Heart left ventricle (tissue), 16 donors: Measurements from ENCODE around the gene MYOM1. TPM values are rescaled to one million over a fixed set of nuclear protein-coding genes. Genes with fewer than 3 reads are reported as not detected.

ENCODE experiments used
- ATAC-seq, 4 donors: fragments of 200-7000 bp; cut with Tn5 transposase; one replicate each; pipeline ENCODE4 v1.9.1; 2020 to 2022; ENCODE audit warnings: moderate library complexity in 4 of 4, mild to moderate bottlenecking in 3 of 4, moderate number of reproducible peaks in 1 of 4
- DNase-seq, 5 donors: peaks; one replicate each; pipeline ENCODE4 v3.0.0-alpha.2; 2020
- H3K27ac ChIP-seq, 12 donors: fragments of 200-600 bp; sonication (generic) in 4 of 12; one replicate each; pipeline versions ENCODE4 v1.5.0 to v1.8.0; 2016 to 2022; ENCODE audit warnings: mild to moderate bottlenecking in 2 of 12
- H3K27me3 ChIP-seq, 9 donors: fragments of 200-600 bp; sonication (generic) in 2 of 9; one replicate each; pipeline versions ENCODE4 v1.5.1 to v1.8.0; 2016 to 2022; ENCODE audit warnings: mild to moderate bottlenecking in 3 of 9
- H3K36me3 ChIP-seq, 9 donors: fragments of 200-600 bp; sonication (generic) in 2 of 9; one replicate each; pipeline versions ENCODE4 v1.5.0 to v1.8.0; 2018 to 2022; ENCODE audit warnings: mild to moderate bottlenecking in 2 of 9
- H3K4me1 ChIP-seq, 12 donors: fragments of 200-600 bp; sonication (generic) in 4 of 12; one replicate each; pipeline versions ENCODE4 v1.5.0 to v1.8.0; 2016 to 2022; ENCODE audit warnings: mild to moderate bottlenecking in 3 of 12
- H3K4me3 ChIP-seq, 12 donors: fragments of 200-600 bp; sonication (generic) in 4 of 12; one replicate each; pipeline versions ENCODE4 v1.5.0 to v1.8.0; 2017 to 2022; ENCODE audit warnings: mild to moderate bottlenecking in 9 of 12, moderate library complexity in 4 of 12
- H3K9me3 ChIP-seq, 12 donors: fragments of 200-600 bp; sonication (generic) in 4 of 12; one replicate each; pipeline versions ENCODE4 v1.5.0 to v1.8.0; 2016 to 2022; ENCODE audit warnings: mild to moderate bottlenecking in 1 of 12
- POLR2A ChIP-seq, 2 donors: fragments of 450-650 bp; IDR thresholded peaks; one replicate each; pipeline ENCODE4 v1.6.1; 2017; ENCODE audit warnings: antibody characterized with exemption in 2 of 2, mild to moderate bottlenecking in 2 of 2, moderate library complexity in 2 of 2
- WGBS, 4 donors: extraction: QIAGEN DNeasy Blood & Tissue Kit in 2 of 4; methylation state at CpG; one replicate each; pipeline versions ENCODE4 v1.1.5 to v1.1.7; 2013 to 2018; 5-methylcytosine and 5-hydroxymethylcytosine counted together
- intact Hi-C, 10 donors: fragments of 100-400 bp; cut with DNase I; formaldehyde crosslinking; loops; one replicate each; pipeline versions ENCODE4 v1.11.1 to v1.14.2; 2022
- polyA plus RNA-seq, 2 donors: library from polyadenylated mRNA; stranded (reverse); fragments of 200-250 nt; gene quantifications; one replicate each; pipeline ENCODE4 v1.2.3, GENCODE V29; 2013
- total RNA-seq, 9 donors: library from RNA; depleted of rRNA in 2 of 9; stranded (reverse); fragments of >200 nt in 2 of 9; fragmentation: NEBNext Ultra II Directional in 3 of 9; extraction: Animal tissue kit (Norgen Biotek cat#: 25700) in 3 of 9; gene quantifications; one replicate each; pipeline versions ENCODE4 v1.1.0 to v1.2.4, GENCODE V29; 2016 to 2023
- TF ChIP-seq, protein P1 (sequence below), 12 donors: fragments of 200-600 bp; sonication (generic) in 4 of 12; IDR thresholded peaks; one replicate each; pipeline versions ENCODE4 v1.5.0 to v1.8.0; 2018 to 2022; ENCODE audit warnings: antibody characterized with exemption in 12 of 12, mild to moderate bottlenecking in 5 of 12
- donor health status: ischemic (EF 13 %, LVEDD 7.1; RV severe dilation, severe dysfunction).
- donor health status: healthy with polysubstance abuse.
- donor health status: DM: no; HTN: yes; CAD: no.
- donor health status: DM: no; HTN: no; CAD: no.
- donor health status: ischemic (EF 25% LVEDD 6.9; RV normal size, moderate dysfunction).
- donor health status: ischemic (EF 25% LVEDD 5.7; RV mildly dilated, moderate dysfunction).
- donor health status: healthy.
- donor health status: DM: yes; HTN: yes; CAD: no.
- donor health status: ischemic (EF 35%, LVEDD 5.7; RV mildly dilated, moderate dysfunction).
- donor health status: nonischemic (EF 11% LVEDD 7.7; RV severe dilation, severe dysfunction).
- donor health status: DM: yes; HTN: yes; CAD: no.
- donor health status: PGD.
- donor health status: ischemic (EF 29% LVEDD 5.4; RV normal size, mild dysfunction).
- donor health status: nonischemic (EF 23%, LVEDD 6.1; RV moderate dilation, normal function).

MYOM1 gene
- total and polyA plus RNA-seq, 11 donors, result 112 to 1,344 (median 801) TPM

DNA sequence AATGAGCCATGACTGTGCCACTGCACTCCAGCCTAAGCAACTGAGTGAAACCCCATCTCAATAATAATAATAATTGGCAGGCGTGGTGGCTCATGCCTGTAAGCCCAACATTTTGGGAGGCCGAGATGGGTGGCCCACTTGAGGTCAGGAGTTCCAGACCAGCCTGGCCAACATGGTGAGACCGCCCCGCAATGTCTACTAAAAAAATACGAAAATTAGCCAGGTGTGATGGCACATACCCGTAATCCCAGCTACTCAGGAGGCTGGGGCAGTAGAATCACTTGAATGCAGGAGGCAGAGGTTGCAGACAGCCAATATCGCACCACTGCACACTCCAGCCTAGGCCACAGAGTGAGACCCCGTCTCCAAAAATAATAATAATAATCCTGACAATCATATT is 178.9 kb downstream of the MYOM1 start:
- Histone ChIP-seq H3K27ac (no peak overlapping the region), H3K4me1 (peaks cover 0 to 23% (median 0%) of the 10 kb centered on the region in 12 donors), H3K9me3 (no peaks in the 10 kb centered on the region), H3K4me3 (no peak overlapping the region), H3K27me3 (no peaks in the 10 kb centered on the region), H3K36me3 (no peaks in the 10 kb centered on the region)
- DNase-seq (no peak), ATAC-seq (no peak)
- TF ChIP-seq, protein P1, sequence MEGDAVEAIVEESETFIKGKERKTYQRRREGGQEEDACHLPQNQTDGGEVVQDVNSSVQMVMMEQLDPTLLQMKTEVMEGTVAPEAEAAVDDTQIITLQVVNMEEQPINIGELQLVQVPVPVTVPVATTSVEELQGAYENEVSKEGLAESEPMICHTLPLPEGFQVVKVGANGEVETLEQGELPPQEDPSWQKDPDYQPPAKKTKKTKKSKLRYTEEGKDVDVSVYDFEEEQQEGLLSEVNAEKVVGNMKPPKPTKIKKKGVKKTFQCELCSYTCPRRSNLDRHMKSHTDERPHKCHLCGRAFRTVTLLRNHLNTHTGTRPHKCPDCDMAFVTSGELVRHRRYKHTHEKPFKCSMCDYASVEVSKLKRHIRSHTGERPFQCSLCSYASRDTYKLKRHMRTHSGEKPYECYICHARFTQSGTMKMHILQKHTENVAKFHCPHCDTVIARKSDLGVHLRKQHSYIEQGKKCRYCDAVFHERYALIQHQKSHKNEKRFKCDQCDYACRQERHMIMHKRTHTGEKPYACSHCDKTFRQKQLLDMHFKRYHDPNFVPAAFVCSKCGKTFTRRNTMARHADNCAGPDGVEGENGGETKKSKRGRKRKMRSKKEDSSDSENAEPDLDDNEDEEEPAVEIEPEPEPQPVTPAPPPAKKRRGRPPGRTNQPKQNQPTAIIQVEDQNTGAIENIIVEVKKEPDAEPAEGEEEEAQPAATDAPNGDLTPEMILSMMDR (IDR thresholded peaks at IDR 0.05), result no peak
- no peak for TF ChIP-seq POLR2A (IDR thresholded peaks at IDR 0.05)
- WGBS, 4 donors, result 92 to 96% (median 94%) methylated on average over 8 of the region's 8 CpGs
- intact Hi-C loops, result no loop called here

DNA sequence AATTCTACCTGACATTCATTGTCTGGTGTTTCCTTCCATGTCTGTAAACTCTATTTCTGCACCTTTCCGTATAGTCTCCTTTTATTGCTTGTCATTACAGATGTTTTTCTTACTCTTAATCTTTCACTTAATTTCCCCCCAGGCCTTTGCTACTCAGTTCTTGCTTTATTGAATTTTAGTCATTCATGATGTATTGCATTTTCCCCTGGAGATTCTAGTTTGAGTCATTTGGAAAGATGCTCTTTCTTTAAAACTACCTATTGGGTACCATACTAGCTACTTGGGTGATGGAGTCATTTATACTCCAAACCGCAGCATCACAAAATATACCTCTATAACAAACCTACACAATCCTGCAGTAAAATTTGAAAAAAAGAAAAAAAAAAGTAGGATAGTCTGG is 179.6 kb downstream of the MYOM1 start:
- Histone ChIP-seq H3K36me3 (no peaks in the 10 kb centered on the region), H3K27me3 (no peaks in the 10 kb centered on the region), H3K27ac (no peak overlapping the region), H3K4me1 (peaks cover 0 to 17% (median 0%) of the 10 kb centered on the region in 12 donors), H3K9me3 (no peaks in the 10 kb centered on the region), H3K4me3 (no peak overlapping the region)
- TF ChIP-seq POLR2A (IDR thresholded peaks at IDR 0.05), result no peak
- TF ChIP-seq, protein P1 (IDR thresholded peaks at IDR 0.05), result no peak
- DNase-seq (no peak), ATAC-seq (no peak)
- WGBS, 4 donors, result 87 to 96% (median 94%) methylated on average over 2 of the region's 2 CpGs
- intact Hi-C loops, result no loop called here

DNA sequence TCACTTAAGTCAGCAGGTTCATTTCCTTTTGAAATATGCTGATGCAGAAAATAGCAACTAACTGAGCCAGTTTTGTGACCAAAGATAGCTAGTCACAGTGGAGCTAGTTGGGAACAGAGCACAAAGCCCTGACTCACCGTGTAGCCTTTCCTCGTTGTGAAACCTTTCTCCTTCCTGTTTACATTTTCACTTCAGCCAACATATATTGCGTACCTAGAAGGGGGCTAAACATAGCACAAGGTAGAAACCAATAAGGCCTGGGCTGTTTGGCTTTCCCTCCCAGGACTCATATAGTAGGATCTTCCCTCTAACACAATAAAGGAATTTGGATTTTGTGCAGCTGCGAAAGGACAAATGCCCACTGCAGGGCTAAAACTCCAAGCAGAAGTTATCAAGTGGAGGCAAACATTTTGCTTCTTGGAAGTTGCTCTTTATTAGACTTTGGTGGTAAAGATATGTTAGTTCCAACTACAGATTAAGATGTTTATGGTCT is 182.3 kb downstream of the MYOM1 start:
- H3K4me1 ChIP-seq, result peaks cover 0 to 10% (median 0%) of the 10 kb centered on the region in 12 donors
- H3K36me3 ChIP-seq, result no peaks in the 10 kb centered on the region
- no peaks in the 10 kb centered on the region for H3K27me3 ChIP-seq
- ATAC-seq (peak in 3 of 4 donors; percentile 53 to 77 (median 63)), DNase-seq (no peak)
- peak overlapping the region in 1 of 12 donors; percentile 70 for H3K27ac ChIP-seq
- no peak for TF ChIP-seq POLR2A (IDR thresholded peaks at IDR 0.05)
- TF ChIP-seq, protein P1 (IDR thresholded peaks at IDR 0.05), result no peak
- intact Hi-C loops, result no loop called here
- H3K4me3 ChIP-seq, result no peak overlapping the region
- no peaks in the 10 kb centered on the region for H3K9me3 ChIP-seq
- 41 to 57% (median 43%) methylated on average over 4 of the region's 4 CpGs for WGBS, 4 donors

DNA sequence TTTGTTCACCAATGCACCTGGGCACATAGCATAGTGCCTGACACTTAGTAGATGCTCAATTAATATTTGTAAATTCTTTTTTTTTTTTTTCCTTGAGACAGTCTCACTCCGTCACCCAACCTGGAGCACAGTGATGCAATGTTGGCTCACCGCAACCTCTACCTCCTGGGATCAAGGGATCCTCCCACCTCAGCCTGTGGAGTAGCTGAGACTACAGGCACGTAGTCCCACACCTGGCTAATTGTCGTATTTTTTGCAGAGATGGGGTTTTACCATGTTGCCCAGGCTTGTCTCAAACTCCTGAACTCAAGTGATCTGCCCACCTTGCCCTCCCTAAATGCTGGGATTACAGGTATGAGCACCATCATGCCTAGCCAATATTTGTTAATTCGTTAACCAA is 183.7 kb downstream of the MYOM1 start:
- 90 to 98% (median 97%) methylated on average over 5 of the region's 5 CpGs for WGBS, 4 donors

More for the DNA sequence above, 183.7 kb downstream of the MYOM1 start:
- intact Hi-C loops, result no loop called here
- Histone ChIP-seq H3K9me3 (no peaks in the 10 kb centered on the region), H3K27ac (no peak overlapping the region), H3K4me3 (no peak overlapping the region), H3K36me3 (no peaks in the 10 kb centered on the region), H3K27me3 (no peaks in the 10 kb centered on the region), H3K4me1 (peaks cover 0 to 10% (median 0%) of the 10 kb centered on the region in 12 donors)
- ATAC-seq, result no peak
- TF ChIP-seq, protein P1 (IDR thresholded peaks at IDR 0.05), result no peak
- no peak for TF ChIP-seq POLR2A (IDR thresholded peaks at IDR 0.05)
- DNase-seq, result no peak
